NB4 (cell line): ENCODE measurements around the gene CASZ1.

Experiments used
- DNase-seq: peaks from one replicate; pipeline ENCODE4 v3.0.0; 2010; ENCODE audit warnings: low read depth
- H3K4me3 ChIP-seq: one replicate; pipeline ENCODE4 v1.5.1; 2011; ENCODE audit warnings: mild to moderate bottlenecking, low read depth, low read length, moderate library complexity
- CTCF ChIP-seq: IDR thresholded peaks from one replicate; pipeline ENCODE4 v1.5.1; 2012; ENCODE audit warnings: low read depth, low read length
- MAX ChIP-seq: IDR thresholded peaks from 2 replicates; pipeline ENCODE4 v1.6.1; 2011; ENCODE audit warnings: low read depth, low read length
- MYC ChIP-seq: IDR thresholded peaks from 2 replicates; pipeline ENCODE4 v1.6.1; 2011; ENCODE audit warnings: low read depth, low read length
- POLR2A ChIP-seq: IDR thresholded peaks from 2 replicates; pipeline ENCODE4 v1.6.1; 2011; ENCODE audit warnings: mild to moderate bottlenecking; ENCODE audit not compliant: insufficient read length; ENCODE audit errors: extremely low read depth

CASZ1 gene

DNA sequence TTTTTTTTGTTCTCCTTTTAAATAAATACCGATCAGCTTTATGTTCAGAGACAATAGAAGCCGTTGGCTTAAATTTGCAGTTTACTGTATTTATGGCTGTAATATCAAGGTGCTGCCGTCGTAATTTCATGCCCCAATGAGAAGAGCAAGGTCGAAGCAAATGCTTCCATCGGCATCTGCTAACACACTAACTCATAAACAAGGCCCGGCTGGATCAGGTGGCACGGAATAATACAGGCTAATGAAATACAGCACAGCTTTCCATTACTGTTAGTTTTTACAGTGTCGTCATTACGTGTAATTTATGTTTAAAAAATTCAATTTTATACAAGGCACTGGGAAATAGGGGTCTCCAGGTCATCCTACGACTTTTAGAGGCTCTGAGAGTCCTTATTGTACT, 202.7 kb downstream of the CASZ1 start:
- no peak overlapping the region for H3K4me3 ChIP-seq
- no peak for DNase-seq
- TF ChIP-seq CTCF (no peak), POLR2A (no peak)

- DNase-seq, result no peak
- TF ChIP-seq POLR2A (no peak), CTCF (no peak), MAX (no peak), MYC (no peak)
- H3K4me3 ChIP-seq, result no peak overlapping the region
Measured at GRCh38 chr1:10592373-10592772, 204.1 kb downstream of the CASZ1 start.

GRCh38 chr1:10591010-10591409, 205.4 kb downstream of the CASZ1 start:
- H3K4me3 ChIP-seq, result no peak overlapping the region

DNA sequence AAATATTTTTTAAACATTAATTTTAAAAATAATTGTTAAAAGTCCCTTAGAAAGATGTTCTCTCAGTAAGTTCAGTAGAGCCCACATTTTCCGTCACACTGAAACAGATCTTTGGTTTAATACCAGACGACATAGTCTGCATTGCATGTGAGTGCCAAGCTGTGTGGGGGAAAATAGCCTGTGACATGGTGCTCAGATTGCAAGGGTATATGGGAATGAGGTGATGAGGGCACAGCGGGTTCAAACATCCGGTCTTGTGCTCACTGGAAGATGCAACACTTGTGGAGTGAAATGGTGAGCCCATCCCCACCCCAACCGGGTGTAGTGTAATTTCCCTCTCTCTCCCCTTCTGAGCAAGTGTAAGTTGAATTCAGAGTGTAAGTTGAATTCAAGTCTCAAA, 207.4 kb downstream of the CASZ1 start:
- TF ChIP-seq CTCF, result no peak
- TF ChIP-seq MAX, result no peak
- no peak for TF ChIP-seq MYC
- TF ChIP-seq POLR2A, result no peak
- DNase-seq, result no peak
- no peak overlapping the region for H3K4me3 ChIP-seq

More at GRCh38 chr1:10591010-10591409, 205.4 kb downstream of the CASZ1 start:
- peak; percentile 47 for DNase-seq
- TF ChIP-seq MYC (no peak; the same call in 1 of the 2 replicates), MAX (no peak), CTCF (no peak), POLR2A (no peak)

- H3K4me3 ChIP-seq, result no peak overlapping the region
- TF ChIP-seq CTCF, result no peak
- no peak for TF ChIP-seq MAX
- no peak for DNase-seq
Measured at GRCh38 chr1:10588640-10589039, 207.8 kb downstream of the CASZ1 start.
